DOHH2 (cell line): ENCODE data around the gene CDH2.

ENCODE experiments used
- CTCF ChIP-seq: fragments of 200-600 bp; sonication (generic); IDR thresholded peaks from one replicate; pipeline ENCODE4 v1.5.1; 2014; ENCODE audit warnings: antibody characterized with exemption, mild to moderate bottlenecking, low read depth, low read length; ENCODE audit not compliant: poor library complexity, severe bottlenecking
- EZH2phosphoT487 ChIP-seq: fragments of 200-600 bp; sonication (generic); IDR thresholded peaks from 2 replicates; pipeline ENCODE4 v1.6.1; 2017; ENCODE audit warnings: borderline replicate concordance, mild to moderate bottlenecking, antibody characterized with exemption, low read length, moderate library complexity, mixed read lengths

- TF ChIP-seq EZH2phosphoT487 (no peak), CTCF (no peak)
Measured at GRCh38 chr18:28127228-28127627, 49.7 kb downstream of the CDH2 start.
